HFFc6 (cell line): ENCODE measurements around the gene MMP8. TPM values are rescaled to one million over a fixed set of nuclear protein-coding genes. Genes with fewer than 3 reads are reported as not detected.
A peak's percentile ranks its signal among the peaks of the same experiment; 100 is the strongest.

ENCODE experiments used
- DNase-seq: peaks from one replicate; pipeline ENCODE4 v3.0.0-alpha.2; 2018
- H3K27ac Mint-ChIP-seq: 2 replicates; pipeline ENCODE4 v1.8.0; 2020; ENCODE audit warnings: mild to moderate bottlenecking, mixed read lengths
- H3K27me3 Mint-ChIP-seq: 2 replicates; pipeline ENCODE4 v1.8.0; 2021; ENCODE audit warnings: mild to moderate bottlenecking, moderate library complexity, mixed read lengths; ENCODE audit not compliant: insufficient read depth
- H3K36me3 Mint-ChIP-seq: 2 replicates; pipeline ENCODE4 v1.8.0; 2021; ENCODE audit warnings: low read depth, mixed read lengths
- H3K4me1 Mint-ChIP-seq: 2 replicates; pipeline ENCODE4 v1.8.0; 2020; ENCODE audit warnings: low read depth, mixed read lengths
- H3K4me3 Mint-ChIP-seq: 2 replicates; pipeline ENCODE4 v1.8.0; 2020; ENCODE audit warnings: mild to moderate bottlenecking, moderate library complexity, mixed read lengths
- H3K9me3 Mint-ChIP-seq: 2 replicates; pipeline ENCODE4 v1.8.0; 2020; ENCODE audit warnings: mild to moderate bottlenecking, mixed read lengths
- total RNA-seq, 6 experiments: library from RNA; stranded (reverse); fragmentation: NEBNext Ultra II Directional; extraction: Animal tissue kit (Norgen Biotek cat#: 25700); gene quantifications; 2 replicates in 1 of 6; 3 replicates in 5 of 6; pipeline ENCODE4 v1.2.3, GENCODE V29; 2021
- TF ChIP-seq, protein P1 (sequence below): fragments of 200-600 bp; sonication (generic); IDR thresholded peaks from 2 replicates; pipeline ENCODE4 v1.5.0; 2021; ENCODE audit warnings: antibody characterized with exemption, mild to moderate bottlenecking

MMP8 gene
- total RNA-seq, 6 experiments from 2014 or later = not detected

GRCh38 chr11:102664001-102664752 lies 60.6 kb downstream of the MMP8 start:
- no peaks in the 10 kb centered on the region for H3K36me3 Mint-ChIP-seq
- H3K4me1 Mint-ChIP-seq = no peaks in the 10 kb centered on the region
- H3K9me3 Mint-ChIP-seq = no peaks in the 10 kb centered on the region
- TF ChIP-seq, protein P1, sequence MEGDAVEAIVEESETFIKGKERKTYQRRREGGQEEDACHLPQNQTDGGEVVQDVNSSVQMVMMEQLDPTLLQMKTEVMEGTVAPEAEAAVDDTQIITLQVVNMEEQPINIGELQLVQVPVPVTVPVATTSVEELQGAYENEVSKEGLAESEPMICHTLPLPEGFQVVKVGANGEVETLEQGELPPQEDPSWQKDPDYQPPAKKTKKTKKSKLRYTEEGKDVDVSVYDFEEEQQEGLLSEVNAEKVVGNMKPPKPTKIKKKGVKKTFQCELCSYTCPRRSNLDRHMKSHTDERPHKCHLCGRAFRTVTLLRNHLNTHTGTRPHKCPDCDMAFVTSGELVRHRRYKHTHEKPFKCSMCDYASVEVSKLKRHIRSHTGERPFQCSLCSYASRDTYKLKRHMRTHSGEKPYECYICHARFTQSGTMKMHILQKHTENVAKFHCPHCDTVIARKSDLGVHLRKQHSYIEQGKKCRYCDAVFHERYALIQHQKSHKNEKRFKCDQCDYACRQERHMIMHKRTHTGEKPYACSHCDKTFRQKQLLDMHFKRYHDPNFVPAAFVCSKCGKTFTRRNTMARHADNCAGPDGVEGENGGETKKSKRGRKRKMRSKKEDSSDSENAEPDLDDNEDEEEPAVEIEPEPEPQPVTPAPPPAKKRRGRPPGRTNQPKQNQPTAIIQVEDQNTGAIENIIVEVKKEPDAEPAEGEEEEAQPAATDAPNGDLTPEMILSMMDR = peak; percentile 75
- no peak for DNase-seq
- H3K4me3 Mint-ChIP-seq = no peak overlapping the region
- no peak overlapping the region for H3K27ac Mint-ChIP-seq
- peaks cover 27% of the 10 kb centered on the region for H3K27me3 Mint-ChIP-seq

- H3K27me3 Mint-ChIP-seq = peaks cover 30% of the 10 kb centered on the region
- TF ChIP-seq, protein P1 = no peak
- H3K4me3 Mint-ChIP-seq = no peak overlapping the region
- no peaks in the 10 kb centered on the region for H3K36me3 Mint-ChIP-seq
- H3K4me1 Mint-ChIP-seq = no peaks in the 10 kb centered on the region
- DNase-seq = no peak
- H3K9me3 Mint-ChIP-seq = no peaks in the 10 kb centered on the region
- no peak overlapping the region for H3K27ac Mint-ChIP-seq
Observed at GRCh38 chr11:102662607-102663006, 62.1 kb downstream of the MMP8 start.

Other genes starting within 250 kb of the MMP8 start
- gene MMP7, start 194.2 kb downstream of the MMP8 start, total RNA-seq = not detected
- not detected for gene MMP20, start 99.6 kb downstream of the MMP8 start, total RNA-seq
- not detected for gene MMP27, start 19.2 kb downstream of the MMP8 start, total RNA-seq
- gene MMP10, start 55.7 kb upstream of the MMP8 start, total RNA-seq = 1 to 10 TPM in 4 of 6 experiments, under 1 TPM in 2; 0.33 to 3.9 (median 1.1) TPM
- 1,000 to 10,000 TPM in 4 of 6 experiments, 100 to 1,000 TPM in 2; 523 to 1,218 (median 1,082) TPM for gene MMP1, start 73.2 kb upstream of the MMP8 start, total RNA-seq
- gene MMP3, start 118.7 kb upstream of the MMP8 start, total RNA-seq = 100 to 1,000 TPM in 1 of 6 experiments, 10 to 100 TPM in 5; 35.4 to 112 (median 42.1) TPM
- gene MMP12, start 150.0 kb upstream of the MMP8 start, total RNA-seq = 1 to 10 TPM in 1 of 6 experiments, under 1 TPM in 5; 0.20 to 1.2 (median 0.31) TPM
- gene MMP13, start 230.8 kb upstream of the MMP8 start, total RNA-seq = not detected